ENCODE data around the gene ST14. TPM values are rescaled to one million over a fixed set of nuclear protein-coding genes. Genes with fewer than 3 reads are reported as not detected.

Gene ST14
- 1.4 and 2.4 TPM in 2 replicates for total RNA-seq (ENCODE audit: low replicate concordance)

DNA sequence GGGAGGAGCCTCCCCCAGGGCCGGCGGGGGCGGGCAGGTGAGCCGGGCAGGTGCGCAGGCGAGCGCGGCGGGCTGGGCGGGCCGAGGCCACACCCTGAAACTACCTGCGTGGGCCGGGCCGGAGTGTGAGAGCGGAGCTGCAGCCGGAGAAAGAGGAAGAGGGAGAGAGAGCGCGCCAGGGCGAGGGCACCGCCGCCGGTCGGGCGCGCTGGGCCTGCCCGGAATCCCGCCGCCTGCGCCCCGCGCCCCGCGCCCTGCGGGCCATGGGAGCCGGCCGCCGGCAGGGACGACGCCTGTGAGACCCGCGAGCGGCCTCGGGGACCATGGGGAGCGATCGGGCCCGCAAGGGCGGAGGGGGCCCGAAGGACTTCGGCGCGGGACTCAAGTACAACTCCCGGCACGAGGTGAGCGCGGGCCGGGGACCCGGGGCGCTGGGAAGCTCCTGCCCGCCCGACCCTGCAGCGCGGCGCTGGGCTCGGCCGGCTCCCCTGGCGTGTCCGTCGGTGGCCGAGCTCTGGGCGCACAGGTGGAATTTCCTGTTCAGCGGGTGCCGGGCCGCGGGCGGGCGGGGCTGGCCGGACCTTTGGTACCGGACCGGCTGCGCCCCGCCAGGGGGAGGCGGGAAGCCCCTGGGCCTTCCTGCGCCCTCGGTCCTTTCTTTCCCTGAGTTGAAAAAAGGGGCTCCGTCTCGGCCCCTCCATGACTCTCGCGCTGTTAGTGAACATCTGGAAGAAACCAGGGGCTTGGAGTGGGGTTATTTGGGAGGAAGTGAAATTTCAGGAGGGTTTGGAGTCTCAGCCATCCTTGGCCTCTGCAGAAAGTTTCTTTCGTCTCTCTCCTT is at the start of gene ST14:
Gene ST14, plus strand, starts transcription at position 126 of the 841 bp plus-strand sequence. Its CDS starts 198 bp downstream, at position 324.
- TF ChIP-seq EZH2phosphoT487 (IDR thresholded peaks at IDR 0.05) (peak; percentile 86), EZH2 (IDR thresholded peaks at IDR 0.05) (peak; percentile 87)
- TF ChIP-seq, protein P1, sequence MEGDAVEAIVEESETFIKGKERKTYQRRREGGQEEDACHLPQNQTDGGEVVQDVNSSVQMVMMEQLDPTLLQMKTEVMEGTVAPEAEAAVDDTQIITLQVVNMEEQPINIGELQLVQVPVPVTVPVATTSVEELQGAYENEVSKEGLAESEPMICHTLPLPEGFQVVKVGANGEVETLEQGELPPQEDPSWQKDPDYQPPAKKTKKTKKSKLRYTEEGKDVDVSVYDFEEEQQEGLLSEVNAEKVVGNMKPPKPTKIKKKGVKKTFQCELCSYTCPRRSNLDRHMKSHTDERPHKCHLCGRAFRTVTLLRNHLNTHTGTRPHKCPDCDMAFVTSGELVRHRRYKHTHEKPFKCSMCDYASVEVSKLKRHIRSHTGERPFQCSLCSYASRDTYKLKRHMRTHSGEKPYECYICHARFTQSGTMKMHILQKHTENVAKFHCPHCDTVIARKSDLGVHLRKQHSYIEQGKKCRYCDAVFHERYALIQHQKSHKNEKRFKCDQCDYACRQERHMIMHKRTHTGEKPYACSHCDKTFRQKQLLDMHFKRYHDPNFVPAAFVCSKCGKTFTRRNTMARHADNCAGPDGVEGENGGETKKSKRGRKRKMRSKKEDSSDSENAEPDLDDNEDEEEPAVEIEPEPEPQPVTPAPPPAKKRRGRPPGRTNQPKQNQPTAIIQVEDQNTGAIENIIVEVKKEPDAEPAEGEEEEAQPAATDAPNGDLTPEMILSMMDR (IDR thresholded peaks at IDR 0.05), result no peak
- Mint-ChIP-seq H3K9me3 (no peaks in the 10 kb centered on the region), H3K36me3 (no peaks in the 10 kb centered on the region), H3K4me1 (peaks cover 10% of the 10 kb centered on the region), H3K27ac (no peak within 1 kb of the TSS), H3K27me3 (ENCODE audit: insufficient read depth, low read depth) (peaks cover 42% of the 10 kb centered on the region), H3K4me3 (peak within 1 kb of the TSS; percentile 77)
- Histone ChIP-seq H3K4me3 (peak within 1 kb of the TSS; percentile 47), H3F3A (ENCODE audit: low read depth) (peaks cover 9% of the 10 kb centered on the region), H3K79me2 (ENCODE audit: low read depth) (no peaks in the 10 kb centered on the region), H3K27ac (no peak within 1 kb of the TSS), H4K20me1 (ENCODE audit: low read depth) (no peaks in the 10 kb centered on the region), H3K27me3 (peaks cover 63% of the 10 kb centered on the region), H2AFZ (replicated peaks) (peak within 1 kb of the TSS; percentile 100), H3K4me1 (peaks cover 14% of the 10 kb centered on the region), H3K36me3 (no peaks in the 10 kb centered on the region), H3K9me3 (ENCODE audit: low read depth) (no peaks in the 10 kb centered on the region), H3K4me2 (peak within 1 kb of the TSS; percentile 88), H3K9ac (no peak within 1 kb of the TSS)
- peak; percentile 58 for DNase-seq (ENCODE audit: low spot score)

DNA sequence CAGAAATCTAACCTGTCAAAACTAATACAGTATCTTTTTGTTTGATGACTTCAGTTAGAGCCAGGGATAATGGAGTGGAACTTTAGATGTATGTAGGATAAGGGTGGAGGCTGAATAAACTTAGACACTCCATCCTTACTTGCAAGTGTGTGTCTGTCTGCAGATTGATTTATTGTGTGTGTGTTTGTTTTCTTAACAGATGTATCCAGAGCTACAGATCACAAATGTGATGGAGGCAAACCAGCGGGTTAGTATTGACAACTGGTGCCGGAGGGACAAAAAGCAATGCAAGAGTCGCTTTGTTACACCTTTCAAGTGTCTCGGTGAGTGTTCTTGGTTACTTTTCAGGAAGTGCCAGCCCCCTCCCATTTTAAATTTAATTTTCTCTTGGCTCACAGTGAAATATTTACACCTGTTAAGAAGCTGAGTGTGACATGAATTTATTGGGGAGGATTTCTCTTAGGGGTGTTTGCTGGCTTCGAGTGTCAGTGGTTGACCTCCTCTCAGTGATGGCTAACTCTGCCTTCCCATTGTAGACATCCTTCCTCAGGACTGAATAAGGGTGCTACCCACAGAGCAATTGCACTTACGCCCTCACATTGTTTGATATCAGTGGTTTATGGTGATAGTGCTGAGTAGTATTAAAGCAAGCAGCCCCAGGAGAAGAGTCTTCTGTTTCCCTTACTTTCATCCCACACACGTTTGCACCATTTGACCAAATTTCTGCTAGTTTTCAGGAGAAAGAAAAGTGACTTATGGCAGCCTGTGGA is 49.1 kb upstream of the ST14 start:
- no peak overlapping the region for H3K4me2 ChIP-seq
- H3K9ac ChIP-seq, result no peak overlapping the region
- peaks cover 20% of the 10 kb centered on the region for H3K9me3 Mint-ChIP-seq
- H4K20me1 ChIP-seq (ENCODE audit: low read depth), result peaks cover 51% of the 10 kb centered on the region
- H3K4me3 Mint-ChIP-seq, result no peak overlapping the region
- H3K4me1 Mint-ChIP-seq, result no peaks in the 10 kb centered on the region
- peaks cover 12% of the 10 kb centered on the region for H3K36me3 ChIP-seq
- no peak for DNase-seq (ENCODE audit: low spot score)
- no peak overlapping the region for H3K4me3 ChIP-seq
- peak overlapping the region; percentile 32 for H3K27ac Mint-ChIP-seq
- no peak for TF ChIP-seq EZH2 (IDR thresholded peaks at IDR 0.05)
- TF ChIP-seq, protein P1 (IDR thresholded peaks at IDR 0.05), result no peak
- no peak for TF ChIP-seq EZH2phosphoT487 (IDR thresholded peaks at IDR 0.05)
- no peak overlapping the region for H2AFZ ChIP-seq (replicated peaks)
- H3K79me2 ChIP-seq (ENCODE audit: low read depth), result peaks cover 91% of the 10 kb centered on the region
- peaks cover 45% of the 10 kb centered on the region for H3K36me3 Mint-ChIP-seq
- H3K27ac ChIP-seq, result no peak overlapping the region
- H3K9me3 ChIP-seq (ENCODE audit: low read depth), result no peaks in the 10 kb centered on the region
- H3K27me3 ChIP-seq, result no peaks in the 10 kb centered on the region
- H3F3A ChIP-seq (ENCODE audit: low read depth), result no peaks in the 10 kb centered on the region
- no peaks in the 10 kb centered on the region for H3K27me3 Mint-ChIP-seq (ENCODE audit: insufficient read depth, low read depth)
- no peaks in the 10 kb centered on the region for H3K4me1 ChIP-seq

DNA sequence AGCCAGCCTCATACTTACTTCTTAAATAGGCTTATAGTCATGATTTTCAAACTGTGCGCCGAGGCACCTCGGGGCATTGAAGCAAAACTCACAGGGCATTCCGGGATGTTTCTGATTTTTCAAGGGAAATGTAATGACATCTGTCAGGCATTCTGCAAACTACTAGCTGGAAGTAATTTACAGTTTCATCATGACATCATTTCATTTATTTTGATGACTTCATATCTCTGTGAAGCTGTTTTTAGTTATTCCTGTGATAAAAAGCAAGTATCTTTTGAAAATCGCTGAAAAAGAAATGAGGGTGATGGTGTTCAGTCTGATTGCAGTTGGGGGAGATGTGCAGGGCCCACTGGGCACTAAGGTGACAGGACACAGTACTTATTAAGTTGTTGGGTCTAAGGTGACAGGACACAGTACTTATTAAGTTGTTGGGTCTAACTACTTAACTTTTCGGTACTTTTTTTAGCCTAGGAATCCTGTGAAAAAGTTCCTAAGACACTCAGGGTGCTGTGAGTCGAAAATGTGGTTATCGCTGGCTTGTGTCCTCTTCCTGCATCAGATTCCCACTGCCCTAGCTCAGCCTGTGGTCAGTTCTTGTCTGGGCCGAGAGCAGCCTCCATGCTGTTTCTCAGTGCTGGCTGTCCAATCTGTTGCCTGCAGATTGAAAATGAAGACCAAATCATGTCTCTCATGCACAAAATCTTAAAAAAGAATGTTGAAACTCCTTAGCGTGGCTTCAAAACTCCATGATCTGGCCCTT is 47.3 kb upstream of the ST14 start:
- H3K9ac ChIP-seq, result no peak overlapping the region
- H3K36me3 ChIP-seq, result peaks cover 11% of the 10 kb centered on the region
- H3K9me3 Mint-ChIP-seq, result peaks cover 4% of the 10 kb centered on the region
- peaks cover 32% of the 10 kb centered on the region for H3K36me3 Mint-ChIP-seq
- H3K4me1 Mint-ChIP-seq, result no peaks in the 10 kb centered on the region
- H3K79me2 ChIP-seq (ENCODE audit: low read depth), result peaks cover 91% of the 10 kb centered on the region
- no peaks in the 10 kb centered on the region for H3F3A ChIP-seq (ENCODE audit: low read depth)
- H3K27ac Mint-ChIP-seq, result no peak overlapping the region
- H3K27me3 ChIP-seq, result no peaks in the 10 kb centered on the region
- H3K4me3 Mint-ChIP-seq, result no peak overlapping the region
- no peak for DNase-seq (ENCODE audit: low spot score)
- no peak overlapping the region for H2AFZ ChIP-seq (replicated peaks)
- H3K4me2 ChIP-seq, result no peak overlapping the region
- no peaks in the 10 kb centered on the region for H3K27me3 Mint-ChIP-seq (ENCODE audit: insufficient read depth, low read depth)
- H3K4me3 ChIP-seq, result no peak overlapping the region
- no peaks in the 10 kb centered on the region for H3K4me1 ChIP-seq
- H3K27ac ChIP-seq, result no peak overlapping the region
- H4K20me1 ChIP-seq (ENCODE audit: low read depth), result peaks cover 56% of the 10 kb centered on the region
- H3K9me3 ChIP-seq (ENCODE audit: low read depth), result no peaks in the 10 kb centered on the region
- no peak for TF ChIP-seq EZH2 (IDR thresholded peaks at IDR 0.05)
- TF ChIP-seq, protein P1 (IDR thresholded peaks at IDR 0.05), result no peak
- no peak for TF ChIP-seq EZH2phosphoT487 (IDR thresholded peaks at IDR 0.05)
